GM10266 (cell line): Measurements from ENCODE around the gene BANP.

Experiments
- DNase-seq: peaks from one replicate; pipeline ENCODE4 v3.0.0; 2012; ENCODE audit errors: extremely low spot score
- CTCF ChIP-seq: IDR thresholded peaks from 2 replicates; pipeline ENCODE4 v1.5.1; 2012; ENCODE audit warnings: mild to moderate bottlenecking, low read depth; ENCODE audit not compliant: control insufficient read depth, insufficient read depth; ENCODE audit errors: missing control alignments

Gene BANP

GRCh38 chr16:88005181-88005581 lies 53.9 kb downstream of the BANP start:
- no peak for DNase-seq
- TF ChIP-seq CTCF, result peak; percentile 33

- no peak for DNase-seq
- no peak for TF ChIP-seq CTCF
Observed at GRCh38 chr16:88005968-88006367, 54.7 kb downstream of the BANP start.

- no peak for DNase-seq
- TF ChIP-seq CTCF, result no peak
Observed at GRCh38 chr16:88007321-88007731, 56.1 kb downstream of the BANP start.

- no peak for DNase-seq
- TF ChIP-seq CTCF, result no peak
Observed at GRCh38 chr16:88008840-88009239, 57.6 kb downstream of the BANP start.

GRCh38 chr16:88009563-88010342 lies 58.5 kb downstream of the BANP start:
- no peak for DNase-seq
- TF ChIP-seq CTCF, result no peak

- DNase-seq, result no peak
Observed at GRCh38 chr16:88010343-88010967, 59.2 kb downstream of the BANP start.

More at GRCh38 chr16:88010343-88010967, 59.2 kb downstream of the BANP start:
- TF ChIP-seq CTCF, result no peak
